ENCODE measurements around the gene FABP2. TPM values are rescaled to one million over a fixed set of nuclear protein-coding genes. Genes with fewer than 3 reads are reported as not detected.

Gene FABP2
- total RNA-seq, 2 experiments from 2014 or later: not detected

- Mint-ChIP-seq H3K36me3 (ENCODE audit: low read depth) (peaks cover 14% of the 10 kb centered on the region), H3K27me3 (no peaks in the 10 kb centered on the region), H3K9me3 (peaks cover under 1% of the 10 kb centered on the region), H3K4me3 (no peak overlapping the region), H3K27ac (no peak overlapping the region), H3K4me1 (peaks cover 2% of the 10 kb centered on the region)
- ChIA-PET CTCF (no interaction called here), POLR2A (no interaction called here)
- no peak for DNase-seq
Measured at GRCh38 chr4:119271361-119272085, 50.4 kb downstream of the FABP2 start.

- POLR2A ChIA-PET: no interaction called here
- Mint-ChIP-seq H3K4me3 (no peak overlapping the region), H3K9me3 (peaks cover 6% of the 10 kb centered on the region), H3K27ac (no peak overlapping the region), H3K27me3 (no peaks in the 10 kb centered on the region), H3K36me3 (ENCODE audit: low read depth) (peaks cover 24% of the 10 kb centered on the region), H3K4me1 (peaks cover 7% of the 10 kb centered on the region)
- DNase-seq: no peak
- CTCF ChIA-PET: no interaction called here
Measured at GRCh38 chr4:119268466-119268865, 53.5 kb downstream of the FABP2 start.

Other genes with a start within 250 kb of the FABP2 start
- not detected for gene MYOZ2, start 186.3 kb downstream of the FABP2 start, total RNA-seq
- 1 to 10 TPM; 6.5 to 7.1 TPM for gene USP53, start 109.4 kb downstream of the FABP2 start, total RNA-seq

Measured in activated CD4-positive, alpha-beta memory T cell treated with anti-CD3 and anti-CD28 coated beads, Interleukin-2, amount 10 ng/mL, durations not matched to agents 7 days and 5 days (primary cell).